ENCODE measurements around the gene TSNAX. TPM values are rescaled to one million over a fixed set of nuclear protein-coding genes. Genes with fewer than 3 reads are reported as not detected.
"Not testable (repeated sequence)": the region's sequence is repeated elsewhere in the genome, so short reads cannot be mapped to it uniquely, and the experiment has no call there.

Gene TSNAX
- total RNA-seq, 1 donor from 2014 or later, result 27.7 TPM

- no peak overlapping the region for H3K4me3 ChIP-seq (ENCODE audit: low read length in 3 of 3)
- no peaks in the 10 kb centered on the region for H3K9me3 ChIP-seq (ENCODE audit: control insufficient read depth in 3 of 3, low read length in 3 of 3)
- H3K9ac ChIP-seq (ENCODE audit: low read depth in 1 of 3, low read length in 3 of 3), result no peak overlapping the region
- no peaks in the 10 kb centered on the region for H3K27me3 ChIP-seq (ENCODE audit: control insufficient read depth in 3 of 3, insufficient read depth in 3 of 3, low read length in 3 of 3)
- H3K4me1 ChIP-seq (ENCODE audit: control insufficient read depth in 3 of 3, insufficient read depth in 3 of 3, low read length in 3 of 3), result peaks cover 0 to 5% (median 0%) of the 10 kb centered on the region in 3 donors
- no peak overlapping the region for H3K27ac ChIP-seq (ENCODE audit: low read depth, low read length)
- H3K36me3 ChIP-seq (ENCODE audit: control insufficient read depth in 3 of 3, insufficient read depth in 3 of 3, low read length in 3 of 3), result no peaks in the 10 kb centered on the region
Observed at GRCh38 chr1:231576804-231577718, 48.6 kb downstream of the TSNAX start.

- no peaks in the 10 kb centered on the region for H3K36me3 ChIP-seq (ENCODE audit: control insufficient read depth in 3 of 3, insufficient read depth in 3 of 3, low read length in 3 of 3)
- no peaks in the 10 kb centered on the region for H3K9me3 ChIP-seq (ENCODE audit: control insufficient read depth in 3 of 3, low read length in 3 of 3)
- no peak overlapping the region for H3K9ac ChIP-seq (ENCODE audit: low read depth in 1 of 3, low read length in 3 of 3)
- H3K27me3 ChIP-seq (ENCODE audit: control insufficient read depth in 3 of 3, insufficient read depth in 3 of 3, low read length in 3 of 3), result no peaks in the 10 kb centered on the region
- H3K27ac ChIP-seq (ENCODE audit: low read depth, low read length), result no peak overlapping the region
- H3K4me1 ChIP-seq (ENCODE audit: control insufficient read depth in 3 of 3, insufficient read depth in 3 of 3, low read length in 3 of 3), result peaks cover 0 to 5% (median 0%) of the 10 kb centered on the region in 3 donors
- no peak overlapping the region for H3K4me3 ChIP-seq (ENCODE audit: low read length in 3 of 3)
Observed at GRCh38 chr1:231580874-231581273, 52.4 kb downstream of the TSNAX start.

GRCh38 chr1:231581859-231582258, 53.4 kb downstream of the TSNAX start:
- Histone ChIP-seq H3K4me1 (ENCODE audit: control insufficient read depth in 3 of 3, insufficient read depth in 3 of 3, low read length in 3 of 3) (peaks cover 0 to 5% (median 0%) of the 10 kb centered on the region in 3 donors), H3K9ac (ENCODE audit: low read depth in 1 of 3, low read length in 3 of 3) (no peak overlapping the region), H3K36me3 (ENCODE audit: control insufficient read depth in 3 of 3, insufficient read depth in 3 of 3, low read length in 3 of 3) (no peaks in the 10 kb centered on the region), H3K9me3 (ENCODE audit: control insufficient read depth in 3 of 3, low read length in 3 of 3) (no peaks in the 10 kb centered on the region), H3K27me3 (ENCODE audit: control insufficient read depth in 3 of 3, insufficient read depth in 3 of 3, low read length in 3 of 3) (no peaks in the 10 kb centered on the region), H3K27ac (ENCODE audit: low read depth, low read length) (no peak overlapping the region), H3K4me3 (ENCODE audit: low read length in 3 of 3) (no peak overlapping the region)

GRCh38 chr1:231583376-231583775, 54.9 kb downstream of the TSNAX start:
- H3K4me3 ChIP-seq (ENCODE audit: low read length in 3 of 3), result no peak overlapping the region
- H3K4me1 ChIP-seq (ENCODE audit: control insufficient read depth in 3 of 3, insufficient read depth in 3 of 3, low read length in 3 of 3), result peaks cover 0 to 5% (median 0%) of the 10 kb centered on the region in 3 donors
- no peak overlapping the region for H3K27ac ChIP-seq (ENCODE audit: low read depth, low read length)

GRCh38 chr1:231584117-231584516, 55.6 kb downstream of the TSNAX start:
- peaks cover 0 to 5% (median 0%) of the 10 kb centered on the region in 3 donors for H3K4me1 ChIP-seq (ENCODE audit: control insufficient read depth in 3 of 3, insufficient read depth in 3 of 3, low read length in 3 of 3)
- no peaks in the 10 kb centered on the region for H3K36me3 ChIP-seq (ENCODE audit: control insufficient read depth in 3 of 3, insufficient read depth in 3 of 3, low read length in 3 of 3)
- H3K4me3 ChIP-seq (ENCODE audit: low read length in 3 of 3), result no peak overlapping the region
- no peak overlapping the region for H3K27ac ChIP-seq (ENCODE audit: low read depth, low read length)
- no peaks in the 10 kb centered on the region for H3K9me3 ChIP-seq (ENCODE audit: control insufficient read depth in 3 of 3, low read length in 3 of 3)
- H3K27me3 ChIP-seq (ENCODE audit: control insufficient read depth in 3 of 3, insufficient read depth in 3 of 3, low read length in 3 of 3), result no peaks in the 10 kb centered on the region
- H3K9ac ChIP-seq (ENCODE audit: low read depth in 1 of 3, low read length in 3 of 3), result no peak overlapping the region

More at GRCh38 chr1:231583376-231583775, 54.9 kb downstream of the TSNAX start:
- no peaks in the 10 kb centered on the region for H3K36me3 ChIP-seq (ENCODE audit: control insufficient read depth in 3 of 3, insufficient read depth in 3 of 3, low read length in 3 of 3)
- no peaks in the 10 kb centered on the region for H3K9me3 ChIP-seq (ENCODE audit: control insufficient read depth in 3 of 3, low read length in 3 of 3)
- H3K27me3 ChIP-seq (ENCODE audit: control insufficient read depth in 3 of 3, insufficient read depth in 3 of 3, low read length in 3 of 3), result no peaks in the 10 kb centered on the region
- H3K9ac ChIP-seq (ENCODE audit: low read depth in 1 of 3, low read length in 3 of 3), result no peak overlapping the region

- no peaks in the 10 kb centered on the region for H3K9me3 ChIP-seq (ENCODE audit: control insufficient read depth in 3 of 3, low read length in 3 of 3)
- H3K4me1 ChIP-seq (ENCODE audit: control insufficient read depth in 3 of 3, insufficient read depth in 3 of 3, low read length in 3 of 3), result peaks cover 0 to 5% (median 0%) of the 10 kb centered on the region in 3 donors
- H3K4me3 ChIP-seq (ENCODE audit: low read length in 3 of 3), result no peak overlapping the region
- H3K36me3 ChIP-seq (ENCODE audit: control insufficient read depth in 3 of 3, insufficient read depth in 3 of 3, low read length in 3 of 3), result no peaks in the 10 kb centered on the region
- H3K27me3 ChIP-seq (ENCODE audit: control insufficient read depth in 3 of 3, insufficient read depth in 3 of 3, low read length in 3 of 3), result no peaks in the 10 kb centered on the region
- no peak overlapping the region for H3K27ac ChIP-seq (ENCODE audit: low read depth, low read length)
- H3K9ac ChIP-seq (ENCODE audit: low read depth in 1 of 3, low read length in 3 of 3), result no peak overlapping the region
Observed at GRCh38 chr1:231584921-231585320, 56.5 kb downstream of the TSNAX start.

- Histone ChIP-seq H3K27ac (ENCODE audit: low read depth, low read length) (no peak overlapping the region), H3K36me3 (ENCODE audit: control insufficient read depth in 3 of 3, insufficient read depth in 3 of 3, low read length in 3 of 3) (no peaks in the 10 kb centered on the region), H3K27me3 (ENCODE audit: control insufficient read depth in 3 of 3, insufficient read depth in 3 of 3, low read length in 3 of 3) (no peaks in the 10 kb centered on the region), H3K9me3 (ENCODE audit: control insufficient read depth in 3 of 3, low read length in 3 of 3) (no peaks in the 10 kb centered on the region), H3K4me1 (ENCODE audit: control insufficient read depth in 3 of 3, insufficient read depth in 3 of 3, low read length in 3 of 3) (peaks cover 0 to 6% (median 3%) of the 10 kb centered on the region in 3 donors), H3K9ac (ENCODE audit: low read depth in 1 of 3, low read length in 3 of 3) (no peak overlapping the region), H3K4me3 (ENCODE audit: low read length in 3 of 3) (no peak overlapping the region)
Observed at GRCh38 chr1:231590453-231591198, 62.2 kb downstream of the TSNAX start.

- peak overlapping the region in 1 of 3 donors; percentile 50 for H3K9ac ChIP-seq (ENCODE audit: low read depth in 1 of 3, low read length in 3 of 3)
- H3K4me1 ChIP-seq (ENCODE audit: control insufficient read depth in 3 of 3, insufficient read depth in 3 of 3, low read length in 3 of 3), result peaks cover 0 to 6% (median 3%) of the 10 kb centered on the region in 3 donors
- no peaks in the 10 kb centered on the region for H3K9me3 ChIP-seq (ENCODE audit: control insufficient read depth in 3 of 3, low read length in 3 of 3)
- H3K36me3 ChIP-seq (ENCODE audit: control insufficient read depth in 3 of 3, insufficient read depth in 3 of 3, low read length in 3 of 3), result no peaks in the 10 kb centered on the region
- no peak overlapping the region for H3K27ac ChIP-seq (ENCODE audit: low read depth, low read length)
- no peaks in the 10 kb centered on the region for H3K27me3 ChIP-seq (ENCODE audit: control insufficient read depth in 3 of 3, insufficient read depth in 3 of 3, low read length in 3 of 3)
- H3K4me3 ChIP-seq (ENCODE audit: low read length in 3 of 3), result no peak overlapping the region
Observed at GRCh38 chr1:231591466-231591865, 63.0 kb downstream of the TSNAX start.

GRCh38 chr1:231592809-231593208, 64.3 kb downstream of the TSNAX start:
- H3K27me3 ChIP-seq (ENCODE audit: control insufficient read depth in 3 of 3, insufficient read depth in 3 of 3, low read length in 3 of 3), result no peaks in the 10 kb centered on the region
- no peaks in the 10 kb centered on the region for H3K9me3 ChIP-seq (ENCODE audit: control insufficient read depth in 3 of 3, low read length in 3 of 3)
- peaks cover 0 to 6% (median 3%) of the 10 kb centered on the region in 3 donors for H3K4me1 ChIP-seq (ENCODE audit: control insufficient read depth in 3 of 3, insufficient read depth in 3 of 3, low read length in 3 of 3)
- no peak overlapping the region for H3K27ac ChIP-seq (ENCODE audit: low read depth, low read length)
- no peak overlapping the region for H3K9ac ChIP-seq (ENCODE audit: low read depth in 1 of 3, low read length in 3 of 3)
- H3K4me3 ChIP-seq (ENCODE audit: low read length in 3 of 3), result no peak overlapping the region
- no peaks in the 10 kb centered on the region for H3K36me3 ChIP-seq (ENCODE audit: control insufficient read depth in 3 of 3, insufficient read depth in 3 of 3, low read length in 3 of 3)

GRCh38 chr1:231593264-231593663, 64.8 kb downstream of the TSNAX start:
- H3K4me3 ChIP-seq (ENCODE audit: low read length in 3 of 3); H3K9ac ChIP-seq (ENCODE audit: low read depth in 1 of 3, low read length in 3 of 3); H3K27ac ChIP-seq (ENCODE audit: low read depth, low read length); H3K4me1 ChIP-seq (ENCODE audit: control insufficient read depth in 3 of 3, insufficient read depth in 3 of 3, low read length in 3 of 3); H3K36me3 ChIP-seq (ENCODE audit: control insufficient read depth in 3 of 3, insufficient read depth in 3 of 3, low read length in 3 of 3); H3K27me3 ChIP-seq (ENCODE audit: control insufficient read depth in 3 of 3, insufficient read depth in 3 of 3, low read length in 3 of 3); H3K9me3 ChIP-seq (ENCODE audit: control insufficient read depth in 3 of 3, low read length in 3 of 3): not testable (repeated sequence)

Data from skeletal muscle tissue (tissue), 4 donors.